GM18502 (cell line): Measurements from ENCODE around the gene CFAP299.
"Not testable (repeated sequence)": the region's sequence is repeated elsewhere in the genome, so short reads cannot be mapped to it uniquely, and the experiment has no call there.

Source experiments
- ATAC-seq: cut with Tn5 transposase; IDR thresholded peaks from one replicate; pipeline ENCODE4 v1.9.1; 2021; ENCODE audit warnings: mild to moderate bottlenecking; ENCODE audit not compliant: unreplicated experiment, poor library complexity

CFAP299 gene

GRCh38 chr4:80687736-80688135 lies 352.2 kb downstream of the CFAP299 start:
- not testable (repeated sequence) for ATAC-seq

GRCh38 chr4:80694171-80694570 lies 358.6 kb downstream of the CFAP299 start:
- ATAC-seq, result no peak

- no peak for ATAC-seq
These were observed 369.8 kb downstream of the CFAP299 start for GRCh38 chr4:80705311-80705710.

- no peak for ATAC-seq
These were observed 373.7 kb downstream of the CFAP299 start for GRCh38 chr4:80709082-80709869.

GRCh38 chr4:80710748-80711451 lies 375.4 kb downstream of the CFAP299 start:
- ATAC-seq, result no peak

GRCh38 chr4:80711956-80712355 lies 376.4 kb downstream of the CFAP299 start:
- no peak for ATAC-seq

GRCh38 chr4:80713409-80713808 lies 377.9 kb downstream of the CFAP299 start:
- no peak for ATAC-seq

- no peak for ATAC-seq
These were observed 381.7 kb downstream of the CFAP299 start for GRCh38 chr4:80717204-80717603.

GRCh38 chr4:80726471-80726870 lies 390.9 kb downstream of the CFAP299 start:
- no peak for ATAC-seq

GRCh38 chr4:80730158-80730557 lies 394.6 kb downstream of the CFAP299 start:
- ATAC-seq, result no peak

DNA sequence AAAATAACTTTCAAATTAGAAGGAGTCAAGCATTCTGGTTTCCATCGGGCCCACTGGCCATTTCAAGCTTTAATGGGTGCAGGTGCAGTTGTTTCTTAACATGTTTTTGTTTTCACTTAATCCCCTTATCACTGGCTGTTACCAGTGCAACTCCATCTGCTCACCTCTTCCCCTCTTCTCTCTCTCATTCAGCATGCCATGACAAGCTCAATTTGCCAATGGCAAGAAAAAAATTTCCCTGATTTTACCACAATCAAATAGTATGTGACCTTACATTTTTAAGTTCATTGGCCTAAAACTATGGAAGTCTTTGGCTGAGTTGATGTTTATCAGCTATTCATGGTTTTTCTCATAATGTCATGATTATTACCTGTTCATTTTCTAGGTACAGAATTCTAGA lies 395.9 kb downstream of the CFAP299 start:
- no peak for ATAC-seq

- ATAC-seq, result no peak
These were observed 396.5 kb downstream of the CFAP299 start for GRCh38 chr4:80732010-80732409.

- no peak for ATAC-seq
These were observed 404.8 kb downstream of the CFAP299 start for GRCh38 chr4:80740375-80740774.

DNA sequence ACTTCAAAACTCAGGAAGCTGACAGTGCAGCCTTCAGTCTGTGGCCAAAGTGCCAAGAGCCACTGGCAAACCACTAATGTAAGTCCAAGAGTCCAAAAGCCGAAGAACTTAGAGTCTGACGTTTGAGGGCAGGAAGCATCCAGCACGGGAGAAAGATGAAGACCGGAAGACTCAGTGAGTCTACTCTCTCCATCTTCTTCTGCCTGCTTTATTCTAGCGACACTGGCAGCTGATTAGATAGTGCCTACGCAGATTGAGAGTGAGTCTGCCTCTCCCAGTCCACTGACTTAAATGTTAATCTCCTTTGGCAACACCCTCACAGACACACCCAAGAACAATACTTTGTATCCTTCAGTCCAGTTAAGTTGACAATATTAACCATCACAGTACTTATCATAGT lies 414.0 kb downstream of the CFAP299 start:
- not testable (repeated sequence) for ATAC-seq

DNA sequence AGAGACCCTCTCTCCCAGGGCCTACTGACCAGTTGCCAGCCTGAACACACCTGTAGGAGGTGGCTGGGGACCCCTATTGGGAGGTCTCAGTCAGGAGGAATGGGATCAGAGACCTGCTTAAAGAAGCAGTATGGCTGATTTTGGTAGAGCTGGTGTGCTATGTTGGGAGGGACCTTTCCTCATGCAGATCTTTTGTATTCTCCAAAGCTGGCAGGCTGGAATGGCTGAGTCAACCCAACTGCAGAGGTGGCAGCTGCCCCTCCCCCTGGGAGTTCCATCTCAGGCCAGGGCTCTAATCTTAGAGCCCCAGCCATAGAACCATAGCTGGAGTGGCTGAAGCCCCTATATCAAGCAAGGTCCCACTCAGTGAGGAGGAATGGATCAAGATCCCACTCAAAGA lies 415.7 kb downstream of the CFAP299 start:
- ATAC-seq, result no peak

DNA sequence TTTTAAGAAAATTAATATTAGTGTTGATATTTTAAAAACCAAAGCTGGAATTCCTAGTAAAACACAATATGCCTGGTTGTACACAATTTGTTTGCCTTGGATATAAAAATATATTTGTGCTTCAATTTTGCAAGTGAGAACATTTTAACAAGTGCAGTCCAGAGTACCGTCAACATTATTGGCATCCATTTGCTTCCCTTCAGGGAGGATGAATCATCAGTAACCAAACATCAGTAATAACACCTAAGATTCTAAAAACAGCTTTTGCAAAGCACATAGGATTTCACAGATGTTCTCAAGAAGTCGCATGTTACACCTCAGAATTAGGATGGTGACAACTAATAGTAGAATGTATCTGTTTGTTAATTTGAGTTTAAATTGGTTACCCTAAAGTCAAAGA lies 432.4 kb downstream of the CFAP299 start:
- no peak for ATAC-seq

DNA sequence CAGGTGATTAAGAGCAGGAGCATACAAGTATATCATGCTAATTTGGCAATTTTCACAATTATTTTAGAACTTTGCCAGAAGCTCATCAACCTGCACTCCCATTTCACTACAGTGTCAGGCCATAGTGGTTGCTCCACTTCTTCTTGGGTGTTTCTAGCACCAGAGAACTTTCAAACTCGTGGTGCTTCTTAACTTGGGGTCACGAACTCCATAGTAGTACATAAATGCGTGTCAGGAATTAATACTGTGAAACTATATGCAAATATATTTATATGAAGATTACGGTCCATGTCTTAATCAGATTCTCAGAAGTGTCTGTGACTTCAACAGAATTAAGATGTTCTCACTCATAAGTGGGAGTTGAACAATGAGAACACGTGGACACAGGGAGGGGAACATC lies 440.6 kb downstream of the CFAP299 start:
- no peak for ATAC-seq

GRCh38 chr4:80781431-80781830 lies 445.9 kb downstream of the CFAP299 start:
- no peak for ATAC-seq

DNA sequence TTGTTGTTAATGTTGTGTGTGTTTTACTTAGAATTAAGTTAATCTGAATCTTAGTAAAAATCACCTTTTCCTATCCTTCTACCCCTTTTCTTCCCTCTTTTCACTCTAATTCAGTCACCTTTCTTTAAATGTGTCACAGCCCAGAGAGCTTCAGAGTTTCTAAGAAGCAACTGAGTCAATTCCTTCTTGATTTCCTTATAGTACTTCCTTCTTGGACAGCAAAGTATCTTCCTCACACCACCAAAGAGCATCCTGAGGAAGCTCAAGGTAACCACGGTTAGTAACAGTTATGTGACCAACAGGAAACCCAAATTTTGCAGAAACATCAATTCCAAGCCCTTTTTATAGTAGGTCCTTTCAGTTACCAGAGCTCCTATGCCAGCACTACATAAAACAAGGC lies 451.8 kb downstream of the CFAP299 start:
- ATAC-seq, result no peak

- no peak for ATAC-seq
These were observed 453.3 kb downstream of the CFAP299 start for GRCh38 chr4:80788798-80789197.

- no peak for ATAC-seq
These were observed 454.6 kb downstream of the CFAP299 start for GRCh38 chr4:80790152-80790551.

DNA sequence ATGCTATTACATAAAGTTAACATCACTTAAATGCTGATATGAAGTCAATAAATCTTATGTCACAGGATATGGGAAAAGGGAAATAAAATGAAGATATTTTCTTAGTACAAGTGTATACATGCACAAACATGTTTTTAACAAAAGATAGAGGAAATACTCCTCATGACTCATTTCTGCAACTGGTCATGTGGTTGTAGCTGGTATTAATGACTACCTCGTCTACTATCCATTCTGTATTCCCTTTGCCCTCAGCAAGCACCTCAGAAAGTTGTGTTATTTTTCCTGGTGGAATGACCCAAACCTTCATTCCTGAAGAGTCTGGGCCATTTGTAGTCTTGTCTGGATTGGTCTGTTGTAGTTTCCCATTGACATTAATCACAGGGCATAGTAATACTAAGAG lies 458.1 kb downstream of the CFAP299 start:
- ATAC-seq, result not testable (repeated sequence)
